Hepatocyte (in vitro differentiated cells): Measurements from ENCODE around the gene AFAP1L2.

ENCODE experiments used
- EZH2 ChIP-seq: fragments of 200-600 bp; sonication (generic); IDR thresholded peaks from 2 replicates; pipeline ENCODE4 v1.6.1; 2016; ENCODE audit warnings: antibody characterized with exemption, mild to moderate bottlenecking, borderline replicate concordance
- TF ChIP-seq, protein P1 (sequence below): fragments of 200-600 bp; sonication (generic); IDR thresholded peaks from 2 replicates; pipeline ENCODE4 v1.5.1; 2016; ENCODE audit warnings: antibody characterized with exemption, mild to moderate bottlenecking; ENCODE audit not compliant: poor library complexity

DNA sequence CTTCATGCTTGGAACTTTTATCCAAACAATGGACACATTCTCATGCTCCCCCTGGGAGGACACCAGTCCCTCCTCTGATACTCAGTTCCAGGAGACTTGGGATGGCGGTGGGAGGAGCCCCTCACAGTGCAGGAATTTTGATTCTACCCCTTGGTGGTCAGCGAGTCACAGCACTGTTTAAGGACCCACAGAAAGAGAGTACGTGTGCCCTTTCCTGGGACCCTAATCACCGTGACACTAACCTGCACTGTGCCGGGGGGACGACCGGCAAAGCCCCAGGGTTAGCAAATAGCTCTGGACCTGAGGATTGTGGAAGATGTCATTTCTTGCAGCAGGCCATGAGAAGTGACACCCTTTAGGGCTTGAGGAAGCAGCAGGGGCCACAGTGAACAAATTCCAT lies 10.4 kb downstream of the AFAP1L2 start:
- TF ChIP-seq, protein P1, sequence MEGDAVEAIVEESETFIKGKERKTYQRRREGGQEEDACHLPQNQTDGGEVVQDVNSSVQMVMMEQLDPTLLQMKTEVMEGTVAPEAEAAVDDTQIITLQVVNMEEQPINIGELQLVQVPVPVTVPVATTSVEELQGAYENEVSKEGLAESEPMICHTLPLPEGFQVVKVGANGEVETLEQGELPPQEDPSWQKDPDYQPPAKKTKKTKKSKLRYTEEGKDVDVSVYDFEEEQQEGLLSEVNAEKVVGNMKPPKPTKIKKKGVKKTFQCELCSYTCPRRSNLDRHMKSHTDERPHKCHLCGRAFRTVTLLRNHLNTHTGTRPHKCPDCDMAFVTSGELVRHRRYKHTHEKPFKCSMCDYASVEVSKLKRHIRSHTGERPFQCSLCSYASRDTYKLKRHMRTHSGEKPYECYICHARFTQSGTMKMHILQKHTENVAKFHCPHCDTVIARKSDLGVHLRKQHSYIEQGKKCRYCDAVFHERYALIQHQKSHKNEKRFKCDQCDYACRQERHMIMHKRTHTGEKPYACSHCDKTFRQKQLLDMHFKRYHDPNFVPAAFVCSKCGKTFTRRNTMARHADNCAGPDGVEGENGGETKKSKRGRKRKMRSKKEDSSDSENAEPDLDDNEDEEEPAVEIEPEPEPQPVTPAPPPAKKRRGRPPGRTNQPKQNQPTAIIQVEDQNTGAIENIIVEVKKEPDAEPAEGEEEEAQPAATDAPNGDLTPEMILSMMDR, result no peak
- TF ChIP-seq EZH2, result no peak
